HL-60 (cell line): ENCODE results near the gene EYA4.

Source experiments
- DNase-seq, 2 experiments: peaks; one replicate each; pipeline ENCODE4 v3.0.0-alpha.2; 2010 to 2020; ENCODE audit warnings: low read depth in 1 of 2, low spot score in 1 of 2
- H3K27ac ChIP-seq: fragments of 250-450 bp; sonication (Bioruptor Pico); replicated peaks from 2 replicates; pipeline ENCODE4 v1.5.1; 2020; ENCODE audit warnings: mild to moderate bottlenecking, moderate library complexity
- H3K27me3 ChIP-seq: fragments of 250-450 bp; sonication (Bioruptor Pico); 2 replicates; pipeline ENCODE4 v1.5.1; 2021; ENCODE audit warnings: mild to moderate bottlenecking, moderate library complexity; ENCODE audit not compliant: insufficient read depth, poor library complexity, severe bottlenecking
- H3K4me3 ChIP-seq: replicated peaks from 2 replicates; pipeline ENCODE4 v1.5.1; 2011; ENCODE audit warnings: mild to moderate bottlenecking, control low read depth, low read length; ENCODE audit not compliant: insufficient read depth
- CTCF ChIP-seq: IDR thresholded peaks from one replicate; pipeline ENCODE4 v1.5.1; 2011; ENCODE audit warnings: low read length, control low read depth, inconsistent platforms; ENCODE audit not compliant: insufficient read depth
- GABPA ChIP-seq: IDR thresholded peaks from 2 replicates; pipeline ENCODE4 v1.6.1; 2012; ENCODE audit warnings: low read depth
- POLR2AphosphoS5 ChIP-seq: IDR thresholded peaks from 2 replicates; pipeline ENCODE4 v1.6.1; 2012; ENCODE audit warnings: low read depth
- REST ChIP-seq: IDR thresholded peaks from 2 replicates; pipeline ENCODE4 v1.6.1; 2012; ENCODE audit warnings: low read depth; ENCODE audit not compliant: insufficient replicate concordance
- SPI1 ChIP-seq: IDR thresholded peaks from 2 replicates; pipeline ENCODE4 v1.6.1; 2012; ENCODE audit warnings: low read depth, mild to moderate bottlenecking, borderline replicate concordance

The EYA4 gene

GRCh38 chr6:133523816-133524215 is 282.7 kb downstream of the EYA4 start:
- TF ChIP-seq CTCF (no peak), REST (no peak), POLR2AphosphoS5 (no peak), SPI1 (no peak), GABPA (no peak)
- no peak for DNase-seq
- no peak overlapping the region for H3K27ac ChIP-seq
- no peak overlapping the region for H3K4me3 ChIP-seq
- no peaks in the 10 kb centered on the region for H3K27me3 ChIP-seq

GRCh38 chr6:133526436-133526835 is 285.3 kb downstream of the EYA4 start:
- Histone ChIP-seq H3K27ac (no peak overlapping the region), H3K4me3 (no peak overlapping the region), H3K27me3 (no peaks in the 10 kb centered on the region)
- no peak for DNase-seq
- no peak for TF ChIP-seq CTCF
- no peak for TF ChIP-seq POLR2AphosphoS5
- no peak for TF ChIP-seq REST
- no peak for TF ChIP-seq GABPA
- TF ChIP-seq SPI1 = no peak

- no peak for TF ChIP-seq CTCF
- no peak for TF ChIP-seq SPI1
- no peak for TF ChIP-seq GABPA
- no peak for TF ChIP-seq REST
- TF ChIP-seq POLR2AphosphoS5 = no peak
- Histone ChIP-seq H3K27ac (no peak overlapping the region), H3K27me3 (no peaks in the 10 kb centered on the region), H3K4me3 (no peak overlapping the region)
- no peak for DNase-seq
Measured at GRCh38 chr6:133528566-133528965, 287.4 kb downstream of the EYA4 start.
